IMR-90 (cell line): ENCODE data around the gene AMZ1. TPM values are rescaled to one million over a fixed set of nuclear protein-coding genes. Genes with fewer than 3 reads are reported as not detected.

Experiments
- ATAC-seq: fragments of 200-7000 bp; cut with Tn5 transposase; 2 replicates; pipeline ENCODE4 v1.9.1; 2020; ENCODE audit warnings: low read depth, mild to moderate bottlenecking, moderate library complexity
- BruUV-seq: library from RNA; stranded (reverse); fragments of 400-500 nt; replicated peaks from 2 replicates; lab custom pipeline; 2021; lab: Mats Ljungman, UMichigan
- CTCF ChIA-PET: fragments of 300-600 bp; formaldehyde crosslinking; extraction: SDS; loops from one replicate; lab custom pipeline; 2021; ENCODE audit warnings: antibody characterized with exemption; lab: Yijun Ruan, JAX
- POLR2A ChIA-PET: fragments of 300-600 bp; sonication (Branson Sonifier 250); formaldehyde crosslinking; loops from one replicate; lab custom pipeline; 2022; ENCODE audit warnings: antibody characterized with exemption; ENCODE audit not compliant: unreplicated experiment; lab: Charles Lee
- DNase-seq: peaks from one replicate; pipeline ENCODE4 v3.0.0; 2013
- H2AFZ ChIP-seq: replicated peaks from 2 replicates; pipeline ENCODE3; 2013; ENCODE audit warnings: low read length, mild to moderate bottlenecking; ENCODE audit not compliant: poor library complexity
- H2AK5ac ChIP-seq: 2 replicates; pipeline ENCODE4 v1.6.1; 2013; ENCODE audit warnings: low read depth, low read length, inconsistent platforms
- H2AK9ac ChIP-seq: replicated peaks from 2 replicates; pipeline ENCODE3; 2013; ENCODE audit warnings: mild to moderate bottlenecking, low read depth, low read length, moderate library complexity; ENCODE audit not compliant: poor library complexity
- H2BK120ac ChIP-seq: 2 replicates; pipeline ENCODE4 v1.6.1; 2013; ENCODE audit warnings: low read depth, low read length, inconsistent platforms
- H2BK15ac ChIP-seq: 3 replicates; pipeline ENCODE4 v1.6.1; 2013; ENCODE audit warnings: low read depth, low read length, inconsistent platforms
- H2BK20ac ChIP-seq: 2 replicates; pipeline ENCODE4 v1.6.1; 2013; ENCODE audit warnings: low read depth, mild to moderate bottlenecking, inconsistent platforms, low read length, moderate library complexity
- H2BK5ac ChIP-seq: 2 replicates; pipeline ENCODE4 v1.6.1; 2013; ENCODE audit warnings: mild to moderate bottlenecking, low read depth, low read length, inconsistent platforms; ENCODE audit not compliant: poor library complexity, severe bottlenecking
- H3K14ac ChIP-seq: replicated peaks from 2 replicates; pipeline ENCODE4 v1.6.1; 2013; ENCODE audit warnings: low read depth, low read length, inconsistent platforms
- H3K18ac ChIP-seq: 2 replicates; pipeline ENCODE4 v1.6.1; 2013; ENCODE audit warnings: low read depth, low read length, control low read depth
- H3K23ac ChIP-seq: 2 replicates; pipeline ENCODE4 v1.6.1; 2013; ENCODE audit warnings: low read depth, low read length, inconsistent platforms
- H3K27ac ChIP-seq: 2 replicates; pipeline ENCODE4 v1.5.1; 2013; ENCODE audit warnings: mild to moderate bottlenecking, control low read depth, low read length; ENCODE audit not compliant: insufficient read depth
- H3K27me3 ChIP-seq: 2 replicates; pipeline ENCODE4 v1.6.1; 2013; ENCODE audit warnings: low read length; ENCODE audit not compliant: control insufficient read depth, insufficient read depth
- H3K36me3 ChIP-seq: 2 replicates; pipeline ENCODE4 v1.6.1; 2013; ENCODE audit warnings: low read length, mixed read lengths; ENCODE audit not compliant: control insufficient read depth, insufficient read depth
- H3K4ac ChIP-seq: 2 replicates; pipeline ENCODE4 v1.6.1; 2013; ENCODE audit warnings: low read depth, low read length, inconsistent platforms
- H3K4me1 ChIP-seq: 2 replicates; pipeline ENCODE4 v1.6.1; 2013; ENCODE audit warnings: low read length, mixed read lengths; ENCODE audit not compliant: control insufficient read depth, insufficient read depth
- H3K4me2 ChIP-seq: 2 replicates; pipeline ENCODE4 v1.6.1; 2013; ENCODE audit warnings: low read depth, mild to moderate bottlenecking, control low read depth, low read length, moderate library complexity
- H3K4me3 ChIP-seq: 2 replicates; pipeline ENCODE4 v1.5.1; 2013; ENCODE audit warnings: low read depth, mild to moderate bottlenecking, control low read depth, low read length, moderate library complexity; ENCODE audit not compliant: insufficient read depth
- H3K56ac ChIP-seq: 2 replicates; pipeline ENCODE4 v1.6.1; 2013; ENCODE audit warnings: low read length, inconsistent platforms; ENCODE audit not compliant: insufficient read depth; ENCODE audit errors: extremely low read depth
- H3K79me1 ChIP-seq, 2 experiments: 2 replicates each; pipeline ENCODE4 v1.6.1; 2013; ENCODE audit warnings: low read length in 2 of 2, inconsistent platforms in 1 of 2, low read depth in 1 of 2
- H3K9ac ChIP-seq: 2 replicates; pipeline ENCODE4 v1.6.1; 2013; ENCODE audit warnings: low read depth, low read length, control low read depth
- H3K9me1 ChIP-seq: 2 replicates; pipeline ENCODE4 v1.6.1; 2013; ENCODE audit warnings: low read length, inconsistent platforms; ENCODE audit not compliant: insufficient read depth
- H3K9me3 ChIP-seq: 2 replicates; pipeline ENCODE4 v1.6.1; 2013; ENCODE audit warnings: low read length; ENCODE audit not compliant: control insufficient read depth, insufficient read depth
- H4K20me1 ChIP-seq: 2 replicates; pipeline ENCODE4 v1.6.1; 2013; ENCODE audit warnings: low read length, inconsistent platforms; ENCODE audit not compliant: insufficient read depth
- H4K5ac ChIP-seq: 2 replicates; pipeline ENCODE4 v1.6.1; 2013; ENCODE audit warnings: mild to moderate bottlenecking, low read depth, low read length, control low read depth
- H4K8ac ChIP-seq, 2 experiments: 2 replicates each; pipeline ENCODE4 v1.6.1; 2013; ENCODE audit warnings: low read depth in 2 of 2, low read length in 2 of 2, control low read depth in 1 of 2, inconsistent platforms in 1 of 2
- H4K91ac ChIP-seq: 2 replicates; pipeline ENCODE4 v1.6.1; 2013; ENCODE audit warnings: low read depth, low read length, inconsistent platforms; ENCODE audit not compliant: insufficient read depth
- CHD1 ChIP-seq: IDR thresholded peaks from 2 replicates; pipeline ENCODE4 v1.6.1; 2012; ENCODE audit warnings: low read depth, low read length, improper control_type of control experiment
- ELK1 ChIP-seq: fragments of 150-350 bp; IDR thresholded peaks from 2 replicates; pipeline ENCODE4 v1.6.1; 2016; ENCODE audit warnings: low read depth, mild to moderate bottlenecking, low read length, moderate library complexity, borderline replicate concordance
- NFE2L2 ChIP-seq: fragments of 150-350 bp; IDR thresholded peaks from 2 replicates; pipeline ENCODE4 v1.6.1; 2016; ENCODE audit warnings: low read depth, mild to moderate bottlenecking, low read length
- POLR2A ChIP-seq: IDR thresholded peaks from 2 replicates; pipeline ENCODE4 v1.6.1; 2012; ENCODE audit warnings: mild to moderate bottlenecking, low read depth, low read length
- RAD21 ChIP-seq: IDR thresholded peaks from 2 replicates; pipeline ENCODE4 v1.6.1; 2012; ENCODE audit warnings: low read length, improper control_type of control experiment
- WGBS, 2 experiments: methylation state at CpG; one replicate each; pipeline versions ENCODE4 v1.1.5 to v1.1.7; 2013; ENCODE audit warnings: missing lambda C conversion rate in 2 of 2; ENCODE audit not compliant: insufficient read length in 1 of 2; ENCODE audit errors: extremely low coverage in 2 of 2; 5-methylcytosine and 5-hydroxymethylcytosine counted together
- dilution Hi-C: fragments of 300-500 bp; cut with HindIII; formaldehyde crosslinking; loops from one replicate; pipeline ENCODE4 v1.14.3; 2018; ENCODE audit warnings: low sequenced_read_pairs; ENCODE audit not compliant: unreplicated experiment
- in situ Hi-C: fragments of 300-500 bp; cut with MboI; formaldehyde crosslinking; loops from 3 replicates; pipeline ENCODE4 v1.14.3; 2019; ENCODE audit warnings: low sequenced_read_pairs, inconsistent platforms, mixed read lengths
- intact Hi-C: fragments of 100-400 bp; cut with micrococcal nuclease; formaldehyde crosslinking; loops from 2 replicates; pipeline ENCODE4 v1.10.0; 2022
- polyA plus RNA-seq, 3 experiments: library from polyadenylated mRNA; depleted of rRNA; stranded (reverse); fragments of >200 nt; gene quantifications; 2 replicates each; pipeline ENCODE4 v1.2.3, GENCODE V29; 2012; ENCODE audit warnings: low replicate concordance in 1 of 3
- total RNA-seq: library from RNA; depleted of rRNA; stranded (reverse); fragments of >200 nt; gene quantifications from 2 replicates; pipeline ENCODE4 v1.2.3, GENCODE V29; 2012

The AMZ1 gene
- total and polyA plus RNA-seq, 2 of the 4 experiments (the other 2 are of a cell fraction) = 0.54 to 1.6 TPM

DNA sequence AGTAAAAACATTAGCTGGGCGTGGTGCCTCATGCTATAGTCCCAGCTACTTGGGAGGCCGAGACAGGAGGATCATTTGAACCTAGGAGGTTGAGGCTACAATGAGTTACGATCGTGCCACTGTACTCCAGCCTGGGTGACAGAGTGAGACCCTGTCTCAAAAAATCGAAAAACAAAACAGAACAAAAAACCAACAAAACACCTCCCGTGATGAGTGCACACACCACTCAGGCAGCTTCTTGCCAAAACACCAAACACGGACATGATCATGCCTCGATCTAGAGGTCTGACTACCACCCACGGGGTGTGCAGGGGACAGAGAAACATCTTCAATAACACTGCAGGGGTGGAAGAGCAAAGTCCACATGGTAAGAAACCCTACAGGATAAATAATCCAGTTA lies 44.4 kb downstream of the AMZ1 start:
- peaks cover 49 to 89% of the 10 kb centered on the region in 2 experiments for H3K79me1 ChIP-seq
- H2BK15ac ChIP-seq = no peak overlapping the region
- in situ Hi-C loops = no loop called here
- no peaks in the 10 kb centered on the region for H3K9me3 ChIP-seq
- no peak overlapping the region for H2BK120ac ChIP-seq
- no peak overlapping the region for H2AFZ ChIP-seq
- intact Hi-C loops = no loop called here
- H2BK5ac ChIP-seq = no peak overlapping the region
- peaks cover 17% of the 10 kb centered on the region for H3K9me1 ChIP-seq
- H3K27ac ChIP-seq = no peak overlapping the region
- POLR2A ChIA-PET = no interaction called here
- DNase-seq (no peak), ATAC-seq (no peak)
- no peak overlapping the region for H3K4me3 ChIP-seq
- no peak overlapping the region for H3K9ac ChIP-seq
- H3K36me3 ChIP-seq = peaks cover 20% of the 10 kb centered on the region
- no peaks in the 10 kb centered on the region for H3K27me3 ChIP-seq
- peaks cover 21% of the 10 kb centered on the region for H4K20me1 ChIP-seq
- no peak overlapping the region for H3K18ac ChIP-seq
- no peak overlapping the region for H3K23ac ChIP-seq
- dilution Hi-C loops = no loop called here
- no peak overlapping the region for H3K56ac ChIP-seq
- H3K4me2 ChIP-seq = no peak overlapping the region
- H2BK20ac ChIP-seq = no peak overlapping the region
- peaks cover 21% of the 10 kb centered on the region for H3K4me1 ChIP-seq
- H4K5ac ChIP-seq = no peak overlapping the region
- CTCF ChIA-PET = interaction anchor here (0.6 kb wide), 1 partner anchor 273 kb away, joined by 3 read pairs; no protein-coding TSS in a partner anchor
- no TSS peak for BruUV-seq
- WGBS, 2 experiments = 93% methylated on average over 3 of the region's 9 CpGs; no CpG with 5 or more reads in 1 of the 2 experiments
- no peak overlapping the region for H3K4ac ChIP-seq
- H2AK9ac ChIP-seq = no peak overlapping the region
- no peak overlapping the region for H3K14ac ChIP-seq
- no peak overlapping the region for H4K8ac ChIP-seq
- H2AK5ac ChIP-seq = no peak overlapping the region; the same call in 1 of the 2 replicates
- TF ChIP-seq RAD21 = no peak
- no peak for TF ChIP-seq CHD1
- no peak for TF ChIP-seq POLR2A
- no peak for TF ChIP-seq ELK1
- TF ChIP-seq NFE2L2 = no peak
- H4K91ac ChIP-seq = no peak overlapping the region
